Stimulated activated naive CD8-positive, alpha-beta T cell treated with anti-CD3 and anti-CD28 coated beads, Interleukin-15, Interleukin-2, amounts not matched to agents 100 U/mL and 50 U/mL, for 24 hours (primary cell): ENCODE results near the gene IFRD2.
"Not testable (repeated sequence)": the region's sequence is repeated elsewhere in the genome, so short reads cannot be mapped to it uniquely, and the experiment has no call there.

ENCODE experiments used
- ATAC-seq: fragments of 150-1000 bp; cut with Tn5 transposase; one replicate; pipeline ENCODE4 v1.10.0; 2021
- DNase-seq: peaks from one replicate; pipeline ENCODE4 v3.0.0; 2021

IFRD2 gene

DNA sequence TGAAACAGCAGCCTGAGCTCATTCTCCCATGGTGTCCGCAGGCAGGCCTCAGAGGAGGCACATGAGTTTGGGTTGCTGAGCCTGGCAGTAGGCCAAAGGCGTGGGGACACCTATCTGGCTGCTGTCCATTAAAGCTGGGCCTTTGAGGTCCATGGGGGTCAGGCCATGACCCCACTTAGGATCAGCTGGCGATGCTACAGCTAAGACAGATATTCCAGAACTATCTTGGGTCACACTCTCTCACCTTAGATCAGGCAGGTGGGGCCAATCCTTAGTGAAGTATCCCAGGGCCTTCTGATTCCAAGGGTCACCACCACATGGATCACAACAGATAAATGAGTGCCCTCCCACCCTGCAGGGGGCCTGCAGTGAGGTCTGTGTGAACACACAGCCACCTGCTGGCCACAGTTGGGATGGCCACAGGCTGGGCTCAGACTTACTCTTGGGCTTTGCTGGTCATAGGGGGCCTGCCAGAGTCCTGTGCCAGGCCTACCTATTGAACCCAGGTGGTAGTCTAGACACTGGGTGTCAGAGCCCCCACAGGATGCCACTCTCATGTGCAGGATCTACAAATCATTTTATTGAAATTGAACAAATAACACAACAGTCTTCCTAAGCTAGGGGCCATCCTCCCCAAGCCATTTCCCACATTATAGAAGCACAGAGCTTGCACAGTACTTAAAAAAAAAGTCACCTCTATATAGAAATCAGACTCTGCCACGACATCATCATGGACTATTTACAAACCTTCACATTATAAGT, 32.3 kb upstream of the IFRD2 start:
- peak; percentile 39 for ATAC-seq
- DNase-seq = peak; percentile 80

DNA sequence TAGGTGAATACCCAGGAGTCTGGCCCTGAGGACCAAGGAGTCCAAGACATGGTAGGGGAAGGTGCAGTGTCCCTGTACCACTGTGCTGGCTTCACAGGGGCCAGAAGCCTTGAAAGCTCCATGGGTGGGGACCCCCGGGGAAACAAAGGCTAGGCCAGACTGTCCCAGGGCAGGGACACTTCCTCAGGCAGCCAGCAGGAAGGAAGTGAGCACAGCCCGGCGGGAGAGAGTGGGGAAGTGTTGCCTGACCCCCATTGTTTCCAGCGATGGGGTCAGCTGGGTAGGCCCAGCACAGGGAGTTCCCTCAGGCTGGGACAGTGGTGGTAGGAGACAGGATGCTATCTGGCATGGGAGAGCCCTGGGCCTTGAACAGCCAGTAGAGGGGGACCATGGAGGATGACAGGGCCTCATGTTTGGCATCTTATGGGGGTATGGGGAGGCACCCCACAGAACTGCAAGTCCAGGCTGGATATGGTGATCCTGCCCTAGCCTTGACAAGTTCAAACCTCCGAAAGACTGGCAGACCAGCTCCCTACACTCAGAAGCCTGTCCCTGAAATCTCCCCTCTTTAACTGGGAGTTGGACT, 31.5 kb upstream of the IFRD2 start:
- DNase-seq = no peak
- ATAC-seq = no peak

DNA sequence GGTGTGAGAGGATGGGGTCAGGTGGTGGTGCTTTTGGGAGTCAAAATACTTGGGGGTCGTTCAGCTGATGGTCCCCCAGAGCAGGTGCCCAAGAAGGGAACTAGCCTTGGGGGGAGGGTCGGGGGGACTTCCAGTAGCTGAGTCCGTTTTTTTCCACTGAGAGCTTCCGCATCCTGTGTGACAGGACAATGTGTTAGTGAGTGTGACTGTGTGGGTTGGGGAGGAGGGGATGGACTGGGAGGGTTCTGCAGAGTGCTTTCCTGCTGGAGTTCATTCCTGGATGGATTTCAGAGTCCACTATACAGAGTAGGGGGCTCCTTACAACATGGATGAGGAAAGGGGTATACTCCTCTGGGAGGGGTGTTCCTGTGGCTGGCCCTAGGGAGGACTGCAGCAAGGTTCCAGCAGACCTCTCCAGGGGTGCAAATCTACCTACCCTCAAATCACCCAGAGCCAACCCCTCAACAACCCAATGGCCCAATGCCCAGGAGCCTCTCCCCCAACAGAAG, 30.9 kb upstream of the IFRD2 start:
- ATAC-seq (no peak), DNase-seq (no peak)

DNA sequence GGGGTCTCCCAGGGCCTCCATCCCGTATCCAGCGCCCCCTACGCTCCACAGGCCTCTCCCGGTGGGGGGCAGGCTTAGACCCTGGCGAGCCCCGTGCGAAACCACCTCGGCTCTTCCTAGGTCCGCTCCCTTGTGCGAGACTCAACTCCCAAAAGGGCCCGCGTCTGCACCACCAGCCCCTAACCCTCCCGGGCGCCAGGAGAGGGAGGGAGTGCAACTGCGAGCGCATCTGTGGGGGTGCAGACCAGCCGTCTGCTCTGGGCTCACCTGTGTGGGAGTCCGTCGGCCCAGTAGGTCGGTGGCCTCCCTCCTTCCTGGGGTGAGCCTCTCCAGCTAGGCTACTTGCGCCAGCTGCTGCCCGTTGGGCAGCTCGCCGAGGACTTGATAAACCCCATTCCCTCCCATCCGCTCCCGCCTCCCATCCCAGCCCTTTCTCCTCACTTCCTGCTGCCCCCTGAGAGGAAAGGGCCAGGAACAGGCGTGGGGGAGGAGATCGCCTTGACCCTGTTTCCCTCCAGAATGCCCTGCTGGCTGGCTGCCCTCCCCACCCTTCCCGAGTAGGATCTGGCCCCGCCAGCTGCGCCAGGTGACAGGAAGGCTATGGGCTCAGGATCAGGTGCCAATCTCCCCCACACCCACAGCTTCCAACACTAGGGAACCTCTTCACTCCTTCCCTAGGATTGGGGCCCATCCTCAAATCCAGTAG, 30.3 kb upstream of the IFRD2 start, which contains the start of gene HYAL2:
Gene HYAL2, minus strand, starts transcription at position 360 of the 706 bp plus-strand sequence. CDS start 2,256 bp downstream, outside the sequence.
- DNase-seq (no peak), ATAC-seq (no peak)

DNA sequence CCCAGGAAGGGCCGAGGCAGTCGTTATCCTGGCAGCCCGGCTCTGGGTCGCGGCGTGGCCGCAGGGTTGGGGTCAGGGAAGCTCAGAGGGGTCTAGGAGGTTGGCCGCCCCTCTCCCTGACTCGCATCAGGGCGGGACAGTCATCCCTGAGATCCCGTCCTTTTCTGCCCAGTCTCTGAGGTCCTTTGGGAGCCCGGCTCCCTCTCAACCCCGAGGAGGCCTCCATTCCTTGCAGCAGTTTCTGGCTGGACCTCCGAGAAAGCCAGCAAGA, 29.8 kb upstream of the IFRD2 start:
- DNase-seq (no peak), ATAC-seq (no peak)

DNA sequence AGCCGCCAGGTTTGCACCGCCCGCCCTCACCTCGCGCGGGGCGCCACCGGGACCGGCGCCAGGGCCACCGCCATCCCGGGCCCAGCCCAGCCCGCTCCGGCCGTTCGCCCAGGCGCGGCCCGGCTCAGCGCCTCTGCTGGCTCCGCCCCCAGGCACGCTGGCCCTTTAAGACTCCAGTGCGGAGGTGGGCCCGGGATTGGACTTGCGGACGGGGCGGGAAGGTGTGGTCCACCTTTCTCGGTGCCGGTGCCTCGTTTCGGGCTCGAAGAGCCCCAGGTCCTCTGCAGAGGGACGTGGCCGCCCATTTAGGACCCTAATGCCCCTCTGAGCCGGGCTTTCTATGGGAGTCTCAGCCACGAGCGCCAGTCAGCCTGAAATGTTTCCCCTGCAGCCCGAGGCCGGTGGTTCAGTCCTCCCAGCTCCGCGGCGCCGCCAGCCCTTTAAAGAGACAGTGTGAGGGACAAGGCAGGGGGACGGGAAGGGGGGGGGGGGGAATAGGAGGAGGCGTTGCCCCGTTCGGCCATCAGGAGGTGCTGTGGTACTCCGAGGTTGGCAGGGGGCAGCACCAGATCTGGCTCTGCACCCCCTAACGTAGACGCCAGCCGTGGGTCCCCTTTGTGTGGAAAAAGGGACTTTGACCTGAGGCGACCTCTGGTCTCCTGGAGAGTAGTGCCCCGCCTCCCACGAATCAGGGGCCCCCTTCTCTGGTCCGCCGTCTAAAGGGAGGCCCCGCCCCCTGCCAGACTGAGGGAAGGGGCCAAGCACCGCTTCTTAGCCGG, 29.3 kb upstream of the IFRD2 start:
- peak; percentile 86 for DNase-seq
- peak; percentile 81 for ATAC-seq

DNA sequence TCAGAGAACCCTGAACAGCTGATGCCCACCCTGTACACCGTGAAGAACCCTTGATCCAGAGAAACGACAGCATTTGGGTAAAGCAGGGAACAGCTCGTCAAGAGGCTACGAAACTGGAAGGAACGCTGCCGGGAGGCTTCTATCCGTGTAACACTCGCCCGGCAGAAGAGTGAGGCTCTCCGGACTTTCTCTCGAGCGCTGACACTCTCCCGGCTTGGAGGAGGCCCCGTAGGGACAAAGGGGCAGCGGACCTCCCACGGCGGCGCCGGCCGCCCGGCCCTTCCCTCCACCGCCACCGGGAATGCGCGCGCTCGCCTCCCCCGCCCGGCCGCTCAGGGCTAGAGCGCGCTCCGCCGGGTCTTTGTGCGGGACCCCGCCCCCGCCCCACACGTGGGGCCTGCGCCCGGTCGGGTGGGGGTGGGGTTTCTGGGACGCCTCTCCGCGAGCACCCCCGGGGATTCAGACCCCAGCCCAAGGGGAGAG, 28.7 kb upstream of the IFRD2 start:
- DNase-seq = peak; percentile 74
- ATAC-seq = peak; percentile 55

DNA sequence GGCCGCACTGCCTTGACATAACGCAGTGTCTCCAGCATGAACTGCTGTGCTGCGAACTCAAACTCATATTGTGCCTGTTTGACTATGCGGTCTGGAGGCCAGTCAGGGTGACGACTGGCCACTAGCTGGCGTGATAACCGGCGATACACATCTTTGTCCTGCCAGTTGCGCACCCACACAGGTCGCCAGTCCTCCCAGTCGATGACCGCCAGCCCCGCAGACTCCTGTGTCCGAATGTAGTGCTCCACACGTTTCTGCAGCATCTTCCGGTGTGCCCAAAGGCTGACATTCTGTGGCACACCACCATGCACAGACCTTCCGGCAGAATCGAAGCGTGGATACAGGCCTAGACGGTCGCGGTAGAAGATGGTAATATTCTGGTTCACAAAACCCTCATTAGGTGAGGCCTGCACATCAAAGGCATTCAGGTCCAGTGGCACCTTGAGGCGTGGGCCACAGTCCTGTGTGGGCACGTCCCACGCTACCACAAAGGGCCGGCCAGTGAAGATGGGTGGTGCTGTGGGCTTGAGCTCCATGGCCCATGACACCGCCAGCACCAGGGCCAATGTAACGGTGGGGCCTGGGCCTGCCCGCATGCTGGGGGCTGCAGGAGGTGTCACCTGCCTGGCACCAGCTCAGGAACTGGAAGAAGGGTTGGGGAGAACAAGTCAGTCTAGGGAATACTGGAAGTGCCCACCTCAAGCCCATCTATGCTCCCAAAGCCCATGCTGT, 27.8 kb upstream of the IFRD2 start:
- DNase-seq (no peak), ATAC-seq (no peak)

DNA sequence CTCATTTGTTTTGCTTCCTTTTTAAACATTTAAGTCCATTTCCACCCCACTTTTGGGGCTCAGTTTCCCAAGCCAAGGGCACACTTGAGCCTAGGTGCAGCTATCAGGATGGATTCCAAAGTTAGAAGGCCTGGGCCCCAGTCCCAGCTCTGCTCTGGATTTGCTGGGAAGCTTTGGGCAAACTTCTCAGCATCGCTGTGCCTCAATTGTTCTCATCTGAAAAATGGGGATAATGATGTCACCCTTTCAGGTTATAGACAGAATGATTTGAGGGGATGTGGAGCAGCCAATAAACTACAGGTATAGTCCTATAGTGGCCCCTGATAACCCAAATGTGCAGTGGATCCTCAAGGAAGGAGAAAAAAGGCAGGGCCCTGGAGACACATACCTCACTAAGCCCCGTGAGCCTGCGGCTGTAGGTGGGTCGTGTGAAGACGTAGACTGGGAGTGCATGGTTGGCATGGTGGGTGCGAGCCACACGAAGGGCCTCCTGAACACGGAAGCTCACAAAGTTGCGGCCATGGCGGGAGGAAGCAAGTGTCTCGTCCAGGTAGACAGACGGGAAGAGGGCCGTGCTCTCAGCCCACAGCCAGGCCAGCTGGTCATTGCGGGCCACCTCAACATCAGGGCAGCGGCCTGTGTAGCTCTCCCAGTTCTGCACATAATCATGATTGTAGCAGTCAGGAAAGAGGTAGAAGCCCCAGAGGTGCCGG, 27.1 kb upstream of the IFRD2 start:
- ATAC-seq (no peak), DNase-seq (no peak)

DNA sequence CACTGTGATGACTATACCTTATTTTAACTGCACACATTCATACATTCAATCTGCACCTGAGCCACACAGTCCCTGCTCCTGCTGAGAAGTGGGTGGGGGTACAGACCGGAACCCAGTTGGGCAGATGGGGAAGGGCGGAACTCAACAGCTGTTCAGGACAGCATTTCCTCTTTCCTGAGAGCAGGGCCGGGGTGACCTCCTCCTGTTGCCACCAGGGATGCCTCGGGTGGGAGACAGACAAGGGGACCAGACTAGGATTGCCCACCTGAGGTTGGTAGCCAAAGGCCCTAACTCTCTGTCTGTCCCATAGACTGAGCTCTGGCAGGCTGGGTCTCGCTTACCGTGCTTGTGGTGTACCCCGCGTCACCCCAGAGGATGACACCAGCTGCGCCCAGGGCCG, 26.4 kb upstream of the IFRD2 start:
- no peak for DNase-seq
- ATAC-seq = no peak

DNA sequence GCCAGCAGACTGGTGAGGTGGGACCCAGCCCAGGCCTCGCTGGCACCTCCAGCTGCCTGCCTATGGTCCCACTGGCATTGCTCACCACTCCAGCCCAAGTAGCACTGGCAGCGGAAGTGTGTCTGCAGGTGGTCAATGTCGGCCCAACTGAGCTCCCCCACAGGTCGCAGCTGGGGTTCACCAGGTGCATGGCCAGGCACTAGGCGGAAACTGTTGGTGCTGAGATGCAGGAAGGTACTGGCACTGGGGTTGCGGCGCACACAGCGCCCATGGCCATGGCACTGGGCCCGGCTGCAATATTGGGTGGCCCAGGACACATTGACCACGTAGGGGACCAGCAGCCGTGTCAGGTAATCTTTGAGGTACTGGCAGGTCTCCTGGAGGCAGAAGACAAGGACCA, 25.9 kb upstream of the IFRD2 start:
- ATAC-seq (no peak), DNase-seq (no peak)

DNA sequence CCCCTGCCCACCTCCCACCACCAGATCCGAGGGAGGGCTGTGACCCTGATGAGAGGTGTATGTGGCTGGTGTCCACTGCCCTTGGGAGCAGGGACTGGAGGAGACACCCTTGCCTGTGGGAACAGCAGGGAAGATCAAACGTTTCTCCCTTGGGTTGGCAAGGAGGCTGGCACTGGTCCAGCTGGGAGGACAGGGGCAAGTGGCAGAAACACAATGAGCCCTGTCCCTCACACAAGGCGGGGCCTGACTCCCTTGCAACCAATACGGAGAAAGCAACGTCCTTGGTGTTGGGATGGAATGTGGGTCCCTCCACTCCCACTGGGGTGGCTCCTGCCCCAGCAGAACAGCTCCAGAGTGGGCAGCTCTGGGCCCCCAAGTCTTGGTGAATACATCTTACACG, 25.1 kb upstream of the IFRD2 start:
- DNase-seq (no peak), ATAC-seq (no peak)

DNA sequence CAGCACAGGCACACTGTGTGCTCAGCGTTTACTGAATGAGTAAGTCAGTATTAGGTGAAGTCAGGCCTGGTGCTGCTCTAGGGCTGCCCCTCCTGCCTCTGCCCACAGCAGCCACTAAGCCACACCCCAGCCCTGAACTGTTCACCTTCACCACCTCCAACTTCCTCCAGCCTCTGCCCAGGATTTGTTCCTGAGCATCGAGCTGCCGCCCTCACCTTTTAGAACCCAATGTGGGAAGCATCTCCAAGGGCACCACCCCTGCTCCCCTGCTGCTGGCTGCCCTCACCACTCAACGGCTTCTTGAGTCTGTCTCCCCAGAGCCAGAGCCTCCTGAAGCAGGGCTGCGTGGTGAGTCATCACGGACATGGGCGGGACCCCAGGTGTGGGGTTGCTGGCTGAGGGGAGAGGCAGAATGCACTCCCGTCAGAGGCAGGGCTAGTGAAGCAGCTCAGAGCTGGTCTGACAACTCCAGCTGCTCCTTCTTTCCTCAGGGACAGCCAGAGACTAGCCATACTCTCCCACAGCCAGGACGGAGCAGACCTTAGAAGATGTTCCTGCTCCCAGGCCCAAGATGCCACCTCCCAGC, 24.5 kb upstream of the IFRD2 start:
- DNase-seq (peak; percentile 63), ATAC-seq (peak; percentile 33)

DNA sequence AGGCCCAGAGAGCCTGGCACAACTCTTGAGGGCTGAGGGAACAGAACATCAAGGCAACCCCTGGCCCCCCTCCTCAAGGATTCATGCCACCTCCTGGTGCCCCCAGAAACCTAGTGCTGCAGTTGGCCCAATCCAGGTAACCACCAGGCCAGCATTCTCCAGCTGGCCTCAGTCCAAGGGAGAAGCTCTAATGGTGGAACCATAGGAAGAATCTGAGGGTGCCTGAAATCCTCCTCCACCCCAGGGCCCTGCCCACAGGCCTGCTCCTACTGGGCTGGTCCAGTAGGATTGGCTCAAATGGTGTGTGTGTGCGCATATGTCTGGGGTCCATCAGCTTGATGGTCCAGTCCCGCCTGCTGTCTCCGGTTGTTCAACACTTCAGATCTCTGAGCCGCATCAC, 22.6 kb upstream of the IFRD2 start:
- DNase-seq (no peak), ATAC-seq (no peak)

DNA sequence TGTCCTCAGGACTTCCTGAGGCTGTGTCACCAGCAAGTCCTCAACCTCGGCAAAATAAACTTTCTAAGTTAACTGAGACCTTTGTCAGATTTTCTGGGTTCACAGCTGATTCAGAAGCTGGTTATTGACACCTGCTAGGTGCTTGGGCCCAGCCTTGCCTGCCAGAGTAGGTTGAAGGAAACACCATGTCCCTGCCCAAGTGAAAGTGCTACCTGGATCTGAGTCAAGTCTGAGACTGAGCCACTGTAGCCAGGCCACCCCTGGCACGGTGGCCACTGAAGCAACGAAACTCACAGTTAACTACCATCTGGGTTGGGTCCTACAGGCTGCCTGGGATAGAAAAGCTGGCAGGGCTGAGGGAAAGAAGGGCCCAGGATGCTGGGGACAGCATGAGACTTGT, 22.1 kb upstream of the IFRD2 start:
- ATAC-seq (no peak), DNase-seq (no peak)

DNA sequence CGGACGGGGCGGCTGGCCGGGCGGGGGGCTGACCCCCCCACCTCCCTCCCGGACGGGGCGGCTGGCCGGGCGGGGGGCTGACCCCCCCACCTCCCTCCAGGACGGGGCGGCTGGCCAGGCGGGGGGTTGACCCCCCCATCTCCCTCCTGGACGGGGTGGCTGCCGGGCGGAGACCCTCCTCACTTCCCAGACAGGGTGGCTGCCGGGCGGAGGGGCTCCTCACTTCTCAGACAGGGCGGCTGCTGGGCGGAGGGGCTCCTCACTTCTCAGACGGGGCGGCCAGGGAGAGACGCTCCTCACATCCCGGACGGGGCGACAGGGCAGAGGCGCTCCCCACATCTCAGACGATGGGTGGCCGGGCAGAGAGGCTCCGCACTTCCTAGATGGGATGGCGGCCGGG, 19.8 kb upstream of the IFRD2 start:
- not testable (repeated sequence) for DNase-seq, ATAC-seq

DNA sequence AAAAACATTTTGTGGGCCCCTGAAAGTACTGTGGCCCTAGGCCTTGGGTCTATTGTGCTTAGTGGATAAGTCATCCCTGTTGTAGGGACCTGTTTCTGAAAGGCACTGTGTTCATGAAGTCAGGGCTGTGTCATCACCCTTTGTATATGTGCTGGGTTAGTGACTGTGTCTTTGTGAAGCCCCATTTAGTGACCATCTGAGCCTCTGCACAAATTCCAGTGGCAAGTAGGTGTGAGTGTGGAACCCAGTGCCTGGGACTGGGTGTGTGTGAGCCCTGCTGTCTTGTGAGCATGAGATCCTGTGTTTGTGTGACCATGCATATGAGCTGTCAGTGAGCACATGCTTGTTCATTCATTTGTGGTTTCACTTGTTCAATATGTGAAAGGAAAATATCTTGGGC, 12.4 kb upstream of the IFRD2 start:
- ATAC-seq (peak; percentile 47), DNase-seq (no peak)

DNA sequence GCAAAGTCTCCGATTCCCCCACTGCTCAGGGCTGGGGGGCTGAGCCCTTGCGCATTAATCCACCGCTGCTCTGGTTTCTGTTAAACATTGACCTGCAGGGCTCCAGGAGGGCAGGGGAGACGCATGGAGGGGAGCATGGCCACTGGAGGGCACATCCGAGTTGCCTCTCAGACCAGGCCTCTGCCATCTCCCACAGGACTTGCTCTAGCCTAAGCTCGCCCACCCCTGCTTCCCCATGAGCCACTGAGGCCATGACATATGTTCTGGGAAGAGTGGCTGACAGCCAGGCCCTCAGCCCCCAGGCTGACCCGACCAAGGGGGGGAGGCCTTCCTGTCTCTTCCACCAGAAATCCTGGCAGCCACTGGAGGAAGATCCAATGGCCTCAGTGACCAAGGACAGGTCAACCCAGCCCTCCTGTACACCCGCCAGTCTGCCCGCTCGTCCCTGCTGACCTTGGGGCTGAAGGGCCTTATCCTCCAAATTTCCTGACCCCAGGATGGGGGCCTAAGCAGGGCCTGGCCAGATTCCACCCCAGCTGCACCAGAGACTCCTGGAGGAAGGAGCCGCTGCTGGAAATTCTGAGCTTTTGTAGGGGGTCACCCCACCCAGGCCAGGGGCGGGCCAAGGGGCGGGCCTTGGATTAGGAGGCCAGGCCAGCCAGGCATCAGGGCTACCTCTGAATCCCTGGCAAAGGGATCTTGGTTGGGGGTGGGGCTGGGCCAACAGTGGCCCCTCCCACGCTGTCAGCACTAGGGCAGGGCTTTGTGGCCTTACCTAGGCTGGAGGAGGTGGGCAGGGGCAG, 11.0 kb upstream of the IFRD2 start, which contains the start of gene HYAL1:
Gene HYAL1, minus strand, starts transcription at position 562 of the 803 bp plus-strand sequence. CDS start 618 bp downstream, outside the sequence.
- ATAC-seq (no peak), DNase-seq (no peak)
